ENCODE results near the gene PFKFB1.

The PFKFB1 gene

DNA sequence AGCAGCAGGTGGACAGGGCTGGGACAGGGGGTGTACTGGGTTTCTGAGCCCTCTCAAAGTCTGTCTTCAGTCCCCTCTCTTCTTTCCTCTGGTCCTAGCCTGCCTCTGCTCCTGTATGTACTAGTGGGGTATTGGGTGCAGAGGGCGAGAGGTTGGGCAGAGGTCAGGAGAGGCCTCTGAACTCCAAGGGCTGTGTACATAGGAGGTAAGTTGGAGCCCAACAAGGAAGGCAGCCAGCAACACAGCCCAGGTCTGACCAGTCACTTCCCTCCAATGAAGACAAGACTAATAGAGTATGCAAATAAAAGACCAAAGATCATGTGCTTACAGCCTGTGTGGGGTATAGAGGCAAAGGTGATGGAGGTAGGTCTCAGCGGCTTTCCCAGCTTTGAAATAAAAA lies at the start of gene PFKFB1:
PFKFB1 (minus strand) TSS at position 90 of the 400 bp plus-strand sequence. CDS start 181 bp downstream, outside the sequence.
- no peak within 1 kb of the TSS for H3K27ac ChIP-seq (ENCODE audit: low read depth, low read length)
- H3K36me3 ChIP-seq (ENCODE audit: control insufficient read depth in 1 of 2, insufficient read depth in 2 of 2, low read length in 2 of 2) = no peaks in the 10 kb centered on the region
- no peaks in the 10 kb centered on the region for H3K27me3 ChIP-seq (ENCODE audit: control insufficient read depth in 1 of 2, insufficient read depth in 2 of 2, low read length in 2 of 2)
- no peak within 1 kb of the TSS for H3K9ac ChIP-seq (ENCODE audit: low read depth in 1 of 2, low read length in 2 of 2)
- peaks cover 0 to 2% of the 10 kb centered on the region in 2 donors for H3K4me1 ChIP-seq (ENCODE audit: control insufficient read depth in 1 of 2, insufficient read depth in 2 of 2, low read length in 2 of 2)
- H3K4me3 ChIP-seq (ENCODE audit: low read depth in 1 of 2, low read length in 2 of 2) = no peak within 1 kb of the TSS
- no peaks in the 10 kb centered on the region for H3K9me3 ChIP-seq (ENCODE audit: control insufficient read depth in 1 of 2, low read length in 2 of 2)

DNA sequence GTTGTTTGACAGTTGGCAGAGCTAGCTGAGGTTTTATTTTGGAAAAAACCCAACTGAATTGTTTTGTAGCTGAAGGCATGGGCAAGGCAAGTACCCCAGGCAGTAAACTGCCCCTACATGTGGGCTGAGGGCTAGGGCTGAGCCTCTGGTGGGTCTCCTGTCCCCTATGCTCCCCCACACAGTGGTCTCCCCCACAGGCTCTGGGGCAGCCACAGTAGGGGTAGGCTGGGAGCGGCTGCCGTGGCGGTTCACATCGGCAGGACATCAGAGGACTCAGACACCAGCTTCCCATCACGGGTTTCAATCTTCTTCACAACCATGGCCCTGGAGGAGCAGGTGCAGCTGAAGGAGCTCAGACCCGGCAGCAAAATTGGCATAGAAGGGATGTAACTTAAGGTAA lies 47.5 kb upstream of the PFKFB1 start:
- Histone ChIP-seq H3K27ac (ENCODE audit: low read depth, low read length) (no peak overlapping the region), H3K4me3 (ENCODE audit: low read depth in 1 of 2, low read length in 2 of 2) (no peak overlapping the region), H3K36me3 (ENCODE audit: control insufficient read depth in 1 of 2, insufficient read depth in 2 of 2, low read length in 2 of 2) (no peaks in the 10 kb centered on the region), H3K9me3 (ENCODE audit: control insufficient read depth in 1 of 2, low read length in 2 of 2) (no peaks in the 10 kb centered on the region), H3K9ac (ENCODE audit: low read depth in 1 of 2, low read length in 2 of 2) (no peak overlapping the region), H3K27me3 (ENCODE audit: control insufficient read depth in 1 of 2, insufficient read depth in 2 of 2, low read length in 2 of 2) (no peaks in the 10 kb centered on the region), H3K4me1 (ENCODE audit: control insufficient read depth in 1 of 2, insufficient read depth in 2 of 2, low read length in 2 of 2) (no peaks in the 10 kb centered on the region)

DNA sequence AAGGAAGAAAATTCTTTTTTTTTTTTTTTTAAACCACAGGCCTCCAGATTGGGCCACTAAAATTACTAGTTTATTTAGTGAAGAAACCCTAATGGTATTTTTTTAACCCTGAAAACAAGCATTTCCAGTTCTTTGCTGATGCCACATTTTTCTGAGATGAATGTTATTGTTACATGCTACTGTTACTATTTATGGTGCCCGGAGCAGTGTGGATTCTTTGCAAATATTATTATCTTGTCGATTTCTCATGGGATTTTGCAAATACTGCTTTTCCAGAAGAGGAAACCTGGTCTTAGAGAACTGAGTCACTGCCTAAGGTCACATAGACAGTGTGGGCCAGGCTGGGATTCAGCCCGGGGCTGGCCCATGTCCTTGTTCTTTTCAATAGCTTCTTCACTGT lies 45.5 kb upstream of the PFKFB1 start:
- H3K4me1 ChIP-seq (ENCODE audit: control insufficient read depth in 1 of 2, insufficient read depth in 2 of 2, low read length in 2 of 2) = no peaks in the 10 kb centered on the region
- no peak overlapping the region for H3K4me3 ChIP-seq (ENCODE audit: low read depth in 1 of 2, low read length in 2 of 2)
- no peak overlapping the region for H3K9ac ChIP-seq (ENCODE audit: low read depth in 1 of 2, low read length in 2 of 2)
- no peaks in the 10 kb centered on the region for H3K27me3 ChIP-seq (ENCODE audit: control insufficient read depth in 1 of 2, insufficient read depth in 2 of 2, low read length in 2 of 2)
- no peaks in the 10 kb centered on the region for H3K36me3 ChIP-seq (ENCODE audit: control insufficient read depth in 1 of 2, insufficient read depth in 2 of 2, low read length in 2 of 2)
- H3K9me3 ChIP-seq (ENCODE audit: control insufficient read depth in 1 of 2, low read length in 2 of 2) = no peaks in the 10 kb centered on the region
- H3K27ac ChIP-seq (ENCODE audit: low read depth, low read length) = no peak overlapping the region

DNA sequence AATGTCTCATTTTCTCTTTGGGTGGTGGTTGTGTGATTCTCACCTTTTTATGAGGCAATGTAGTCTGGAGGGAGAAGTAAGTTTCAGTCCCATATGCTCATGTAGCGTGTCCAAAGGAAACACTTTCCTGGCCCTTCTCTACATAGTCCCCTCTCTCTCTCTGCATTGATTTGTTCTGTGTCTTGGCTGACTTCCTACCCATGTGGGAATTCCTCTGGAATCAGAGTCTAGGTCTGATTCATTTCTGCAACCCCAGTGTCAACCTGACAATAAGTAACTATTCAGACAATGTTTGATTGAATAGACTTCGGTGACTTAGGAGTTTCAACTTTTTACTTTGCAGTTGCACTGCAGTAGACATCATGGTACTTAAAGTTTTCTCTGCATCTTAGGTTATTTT lies 39.4 kb upstream of the PFKFB1 start:
- Histone ChIP-seq H3K4me1 (ENCODE audit: control insufficient read depth in 1 of 2, insufficient read depth in 2 of 2, low read length in 2 of 2) (no peaks in the 10 kb centered on the region), H3K9ac (ENCODE audit: low read depth in 1 of 2, low read length in 2 of 2) (no peak overlapping the region), H3K27ac (ENCODE audit: low read depth, low read length) (no peak overlapping the region), H3K27me3 (ENCODE audit: control insufficient read depth in 1 of 2, insufficient read depth in 2 of 2, low read length in 2 of 2) (no peaks in the 10 kb centered on the region), H3K9me3 (ENCODE audit: control insufficient read depth in 1 of 2, low read length in 2 of 2) (no peaks in the 10 kb centered on the region), H3K36me3 (ENCODE audit: control insufficient read depth in 1 of 2, insufficient read depth in 2 of 2, low read length in 2 of 2) (no peaks in the 10 kb centered on the region), H3K4me3 (ENCODE audit: low read depth in 1 of 2, low read length in 2 of 2) (no peak overlapping the region)

DNA sequence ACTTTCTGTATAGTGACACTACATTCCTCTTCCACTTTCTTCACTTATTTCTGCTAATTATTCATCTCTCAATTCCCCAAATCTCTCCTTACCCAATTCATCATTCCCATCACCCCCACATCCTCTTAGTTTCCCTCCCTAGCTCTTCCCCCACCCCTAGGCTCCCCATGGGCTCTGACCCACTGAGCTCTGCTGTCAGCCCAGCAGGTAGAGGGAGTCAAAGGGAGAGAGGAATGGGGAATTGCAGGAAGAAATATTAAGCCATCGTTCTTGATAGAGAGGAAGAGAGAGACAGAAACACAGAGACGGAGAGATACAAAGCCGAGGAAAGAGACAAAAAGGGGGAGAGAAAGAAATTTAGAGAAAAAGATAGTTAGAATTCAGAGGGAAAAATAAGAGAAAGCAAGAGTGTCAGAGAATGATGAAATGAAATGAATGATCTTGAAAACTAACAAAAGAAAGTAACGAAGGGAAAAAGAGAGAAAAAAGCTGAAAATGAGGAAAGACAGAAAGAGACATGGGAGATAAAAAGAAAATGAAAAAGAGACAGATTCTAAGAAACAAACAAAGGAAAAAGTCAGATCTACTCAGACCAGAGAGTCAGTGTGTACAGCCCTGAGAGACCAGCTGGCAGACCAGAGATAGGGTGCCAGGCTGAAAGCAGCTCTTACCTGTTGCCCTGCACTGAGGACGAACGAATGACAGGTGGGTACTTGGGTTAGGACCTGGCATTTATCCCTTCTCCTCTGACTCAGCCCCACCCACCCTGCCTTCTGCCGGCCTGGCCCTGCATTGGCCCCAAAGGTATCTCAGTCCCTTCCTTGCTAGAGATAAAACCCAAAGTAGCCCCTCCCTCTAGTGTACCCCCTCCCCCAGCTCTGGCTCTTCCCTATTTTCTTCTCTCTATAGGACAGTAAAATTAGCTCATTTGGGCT lies 36.5 kb upstream of the PFKFB1 start, which contains the start of gene ALAS2:
ALAS2 (minus strand) TSS at position 707 of the 935 bp plus-strand sequence. CDS start 4,977 bp downstream, outside the sequence.
- no peaks in the 10 kb centered on the region for H3K9me3 ChIP-seq (ENCODE audit: control insufficient read depth in 1 of 2, low read length in 2 of 2)
- H3K27me3 ChIP-seq (ENCODE audit: control insufficient read depth in 1 of 2, insufficient read depth in 2 of 2, low read length in 2 of 2) = no peaks in the 10 kb centered on the region
- no peak within 1 kb of the TSS for H3K27ac ChIP-seq (ENCODE audit: low read depth, low read length)
- no peak within 1 kb of the TSS for H3K9ac ChIP-seq (ENCODE audit: low read depth in 1 of 2, low read length in 2 of 2)
- no peaks in the 10 kb centered on the region for H3K4me1 ChIP-seq (ENCODE audit: control insufficient read depth in 1 of 2, insufficient read depth in 2 of 2, low read length in 2 of 2)
- H3K36me3 ChIP-seq (ENCODE audit: control insufficient read depth in 1 of 2, insufficient read depth in 2 of 2, low read length in 2 of 2) = no peaks in the 10 kb centered on the region
- no peak within 1 kb of the TSS for H3K4me3 ChIP-seq (ENCODE audit: low read depth in 1 of 2, low read length in 2 of 2)

DNA sequence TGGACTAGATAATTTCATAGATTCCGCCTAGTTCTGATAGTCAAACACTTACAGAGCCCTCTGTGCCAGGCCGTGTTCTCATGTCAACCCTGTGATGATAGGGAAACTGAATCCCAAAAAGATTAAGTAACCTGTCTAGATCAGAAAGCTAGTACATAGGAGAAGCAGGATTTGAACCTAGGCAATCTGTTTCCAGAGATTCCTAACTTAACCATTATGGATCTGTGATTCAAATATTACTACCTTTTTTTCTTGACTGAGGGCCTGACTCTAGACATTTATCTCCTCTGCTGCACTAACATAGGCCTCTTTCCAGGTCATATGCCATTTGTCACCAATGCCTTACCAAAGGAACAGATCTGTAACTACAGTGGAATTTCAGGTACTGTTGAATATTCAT lies 35.3 kb upstream of the PFKFB1 start:
- Histone ChIP-seq H3K9ac (ENCODE audit: low read depth in 1 of 2, low read length in 2 of 2) (no peak overlapping the region), H3K27me3 (ENCODE audit: control insufficient read depth in 1 of 2, insufficient read depth in 2 of 2, low read length in 2 of 2) (no peaks in the 10 kb centered on the region)

DNA sequence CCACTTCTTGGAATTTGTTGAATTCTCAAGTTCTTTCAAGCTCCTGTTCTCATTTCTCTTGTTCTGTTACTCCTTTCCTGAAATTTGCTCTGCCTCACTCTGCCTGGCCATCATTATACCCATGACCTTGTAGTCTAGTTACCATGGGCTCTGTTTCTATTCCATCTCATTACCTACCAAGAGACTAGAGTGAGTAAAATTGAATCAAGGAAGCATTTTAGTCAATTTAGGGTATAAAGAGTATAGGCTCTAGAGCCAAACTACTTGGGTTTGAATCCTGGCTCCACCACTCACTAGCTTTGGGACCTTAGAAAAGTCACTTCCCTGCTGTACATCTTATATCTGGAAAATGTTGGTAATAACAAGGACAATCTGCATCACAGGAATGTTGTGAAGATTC lies 34.6 kb upstream of the PFKFB1 start:
- H3K27ac ChIP-seq (ENCODE audit: low read depth, low read length) = no peak overlapping the region
- H3K9me3 ChIP-seq (ENCODE audit: control insufficient read depth in 1 of 2, low read length in 2 of 2) = no peaks in the 10 kb centered on the region
- H3K4me1 ChIP-seq (ENCODE audit: control insufficient read depth in 1 of 2, insufficient read depth in 2 of 2, low read length in 2 of 2) = no peaks in the 10 kb centered on the region
- no peaks in the 10 kb centered on the region for H3K27me3 ChIP-seq (ENCODE audit: control insufficient read depth in 1 of 2, insufficient read depth in 2 of 2, low read length in 2 of 2)
- no peak overlapping the region for H3K9ac ChIP-seq (ENCODE audit: low read depth in 1 of 2, low read length in 2 of 2)
- H3K4me3 ChIP-seq (ENCODE audit: low read depth in 1 of 2, low read length in 2 of 2) = no peak overlapping the region
- no peaks in the 10 kb centered on the region for H3K36me3 ChIP-seq (ENCODE audit: control insufficient read depth in 1 of 2, insufficient read depth in 2 of 2, low read length in 2 of 2)

More for the DNA sequence above, 35.3 kb upstream of the PFKFB1 start:
- Histone ChIP-seq H3K27ac (ENCODE audit: low read depth, low read length) (no peak overlapping the region), H3K36me3 (ENCODE audit: control insufficient read depth in 1 of 2, insufficient read depth in 2 of 2, low read length in 2 of 2) (no peaks in the 10 kb centered on the region), H3K9me3 (ENCODE audit: control insufficient read depth in 1 of 2, low read length in 2 of 2) (no peaks in the 10 kb centered on the region), H3K4me3 (ENCODE audit: low read depth in 1 of 2, low read length in 2 of 2) (no peak overlapping the region), H3K4me1 (ENCODE audit: control insufficient read depth in 1 of 2, insufficient read depth in 2 of 2, low read length in 2 of 2) (no peaks in the 10 kb centered on the region)

DNA sequence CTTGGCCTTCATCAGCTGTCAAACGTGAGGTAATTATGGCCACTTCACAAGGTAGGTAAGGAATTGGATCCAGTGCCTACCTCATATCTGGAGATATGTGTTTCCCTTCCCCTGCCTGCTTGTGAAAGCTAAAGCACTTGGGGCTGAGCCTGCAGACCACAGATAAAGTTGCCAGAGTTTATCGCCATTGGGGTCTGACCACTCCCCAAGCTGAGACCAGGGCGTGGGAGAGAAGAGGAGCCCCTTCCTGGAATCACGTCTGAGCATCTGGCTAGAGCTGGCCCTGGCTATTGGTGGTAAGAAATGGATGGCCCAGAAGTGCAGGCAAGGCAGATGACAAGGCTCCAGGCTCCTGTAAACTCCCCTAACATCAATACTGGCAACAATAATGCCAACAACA lies 34.1 kb upstream of the PFKFB1 start:
- Histone ChIP-seq H3K4me3 (ENCODE audit: low read depth in 1 of 2, low read length in 2 of 2) (no peak overlapping the region), H3K9ac (ENCODE audit: low read depth in 1 of 2, low read length in 2 of 2) (no peak overlapping the region), H3K4me1 (ENCODE audit: control insufficient read depth in 1 of 2, insufficient read depth in 2 of 2, low read length in 2 of 2) (no peaks in the 10 kb centered on the region), H3K27me3 (ENCODE audit: control insufficient read depth in 1 of 2, insufficient read depth in 2 of 2, low read length in 2 of 2) (no peaks in the 10 kb centered on the region), H3K27ac (ENCODE audit: low read depth, low read length) (no peak overlapping the region), H3K36me3 (ENCODE audit: control insufficient read depth in 1 of 2, insufficient read depth in 2 of 2, low read length in 2 of 2) (no peaks in the 10 kb centered on the region), H3K9me3 (ENCODE audit: control insufficient read depth in 1 of 2, low read length in 2 of 2) (no peaks in the 10 kb centered on the region)

DNA sequence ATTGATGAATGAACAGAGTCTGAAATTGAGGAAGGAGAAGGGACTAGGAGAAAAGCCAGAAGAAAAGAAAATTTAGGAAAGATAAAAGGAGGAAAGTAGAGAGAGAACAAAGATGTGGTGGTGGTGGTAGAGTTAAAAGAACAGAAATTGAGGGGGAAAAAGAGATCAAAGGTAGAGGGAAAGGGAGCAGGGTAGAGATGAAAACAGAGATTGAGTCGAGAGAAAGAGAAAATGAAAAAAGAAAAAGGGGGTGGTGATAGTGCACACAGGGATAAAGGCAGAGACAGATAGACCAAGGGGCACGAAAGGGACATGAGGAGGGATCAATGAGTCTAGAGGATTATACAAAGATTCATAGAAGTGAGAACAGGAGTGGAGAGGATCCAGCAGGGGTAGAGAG lies 32.9 kb upstream of the PFKFB1 start:
- H3K27ac ChIP-seq (ENCODE audit: low read depth, low read length) = no peak overlapping the region
- H3K9me3 ChIP-seq (ENCODE audit: control insufficient read depth in 1 of 2, low read length in 2 of 2) = no peaks in the 10 kb centered on the region

DNA sequence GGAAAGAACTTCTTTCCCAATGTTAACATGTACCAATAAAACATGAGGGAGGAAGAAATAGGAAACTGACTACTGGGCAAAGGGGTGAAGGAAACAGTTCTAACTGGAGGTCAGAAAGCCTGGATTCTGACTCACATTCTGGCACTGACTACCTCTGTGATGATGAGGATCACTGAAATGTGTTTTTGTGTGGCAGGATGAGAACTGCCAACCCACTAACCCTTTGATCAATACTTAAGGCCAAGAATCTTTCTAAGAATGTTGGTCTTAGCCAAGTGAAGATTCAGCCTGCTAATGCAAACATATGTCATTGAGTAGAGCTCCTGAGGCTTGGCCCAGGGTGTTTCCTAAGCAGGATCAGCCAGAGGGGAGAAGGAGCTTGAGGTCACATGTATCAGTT lies 32.2 kb upstream of the PFKFB1 start:
- no peaks in the 10 kb centered on the region for H3K27me3 ChIP-seq (ENCODE audit: control insufficient read depth in 1 of 2, insufficient read depth in 2 of 2, low read length in 2 of 2)

More for the DNA sequence above, 32.9 kb upstream of the PFKFB1 start:
- Histone ChIP-seq H3K36me3 (ENCODE audit: control insufficient read depth in 1 of 2, insufficient read depth in 2 of 2, low read length in 2 of 2) (no peaks in the 10 kb centered on the region), H3K4me1 (ENCODE audit: control insufficient read depth in 1 of 2, insufficient read depth in 2 of 2, low read length in 2 of 2) (no peaks in the 10 kb centered on the region), H3K4me3 (ENCODE audit: low read depth in 1 of 2, low read length in 2 of 2) (no peak overlapping the region), H3K9ac (ENCODE audit: low read depth in 1 of 2, low read length in 2 of 2) (no peak overlapping the region), H3K27me3 (ENCODE audit: control insufficient read depth in 1 of 2, insufficient read depth in 2 of 2, low read length in 2 of 2) (no peaks in the 10 kb centered on the region)

More for the DNA sequence above, 32.2 kb upstream of the PFKFB1 start:
- no peak overlapping the region for H3K9ac ChIP-seq (ENCODE audit: low read depth in 1 of 2, low read length in 2 of 2)
- no peak overlapping the region for H3K27ac ChIP-seq (ENCODE audit: low read depth, low read length)
- H3K9me3 ChIP-seq (ENCODE audit: control insufficient read depth in 1 of 2, low read length in 2 of 2) = no peaks in the 10 kb centered on the region
- no peaks in the 10 kb centered on the region for H3K36me3 ChIP-seq (ENCODE audit: control insufficient read depth in 1 of 2, insufficient read depth in 2 of 2, low read length in 2 of 2)
- H3K4me1 ChIP-seq (ENCODE audit: control insufficient read depth in 1 of 2, insufficient read depth in 2 of 2, low read length in 2 of 2) = no peaks in the 10 kb centered on the region
- no peak overlapping the region for H3K4me3 ChIP-seq (ENCODE audit: low read depth in 1 of 2, low read length in 2 of 2)

Measured in duodenal mucosa (tissue), 2 donors.